K562 (cell line): ENCODE results near the gene POLD4. TPM values are rescaled to one million over a fixed set of nuclear protein-coding genes. Genes with fewer than 3 reads are reported as not detected.
A peak's percentile ranks its signal among the peaks of the same experiment; 100 is the strongest.

Source experiments
- BACH1 ChIP-seq: fragments of 200-800 bp; sonication (Bioruptor generic); IDR thresholded peaks from 2 replicates; pipeline ENCODE4 v1.6.1; 2016; ENCODE audit warnings: missing genetic modification characterization, missing compliant biosample characterization
- BCOR ChIP-seq: fragments of 450-650 bp; IDR thresholded peaks from 2 replicates; pipeline ENCODE4 v1.6.1; 2016
- DIDO1 ChIP-seq: fragments of 450-650 bp; IDR thresholded peaks from 2 replicates; pipeline ENCODE4 v1.6.1; 2016; ENCODE audit warnings: low read depth, missing biosample characterization, missing genetic modification characterization
- EZH2 ChIP-seq: IDR thresholded peaks from 2 replicates; pipeline ENCODE4 v1.6.1; 2012; ENCODE audit warnings: low read depth, mild to moderate bottlenecking, inconsistent platforms, low read length, borderline replicate concordance
- GABPA ChIP-seq: fragments of 200-800 bp; sonication (Bioruptor generic); conservative IDR thresholded peaks from 2 replicates; pipeline ENCODE4 v1.6.1; 2016; ENCODE audit warnings: low read depth, missing genetic modification characterization, missing compliant biosample characterization
- HMGN3 ChIP-seq: IDR thresholded peaks from 2 replicates; pipeline ENCODE4 v1.6.1; 2011; ENCODE audit warnings: borderline replicate concordance, low read depth, mild to moderate bottlenecking, mixed read lengths, low read length; ENCODE audit not compliant: insufficient read length; ENCODE audit errors: extremely low read depth
- IFI16 ChIP-seq: fragments of 250-450 bp; sonication (Bioruptor Pico); IDR thresholded peaks from 2 replicates; pipeline ENCODE4 v2.1.2; 2022; ENCODE audit warnings: mild to moderate bottlenecking, inconsistent platforms
- JUN ChIP-seq, 2 experiments: sonication (generic) in 1 of 2; formaldehyde crosslinking in 1 of 2; IDR thresholded peaks; 2 replicates each; pipeline versions ENCODE4 v1.6.1 to v1.8.0; 2012 to 2022; ENCODE audit warnings: borderline replicate concordance in 2 of 2, mild to moderate bottlenecking in 2 of 2, improper control_type of control experiment in 1 of 2, low read depth in 1 of 2, low read length in 1 of 2, missing genetic modification reagents in 1 of 2
- KAT7 ChIP-seq: sonication (generic); formaldehyde crosslinking; IDR thresholded peaks from 2 replicates; pipeline ENCODE4 v1.8.0; 2022; ENCODE audit warnings: missing genetic modification reagents, mild to moderate bottlenecking, borderline replicate concordance
- NR1H2 ChIP-seq: sonication (generic); formaldehyde crosslinking; IDR thresholded peaks from 2 replicates; pipeline ENCODE4 v1.4.0; 2020; ENCODE audit warnings: mild to moderate bottlenecking, missing genetic modification reagents
- RB1 ChIP-seq: fragments of 450-650 bp; IDR thresholded peaks from 2 replicates; pipeline ENCODE4 v1.6.1; 2017; ENCODE audit warnings: low read depth, mild to moderate bottlenecking
- SMC3 ChIP-seq: conservative IDR thresholded peaks from 2 replicates; pipeline ENCODE4 v1.6.1; 2011; ENCODE audit warnings: low read depth, low read length, improper control_type of control experiment; ENCODE audit not compliant: insufficient read depth
- SUPT5H ChIP-seq: fragments of 450-650 bp; IDR thresholded peaks from 2 replicates; pipeline ENCODE4 v1.6.1; 2016
- TAF1 ChIP-seq: IDR thresholded peaks from 2 replicates; pipeline ENCODE4 v1.6.1; 2011; ENCODE audit warnings: mild to moderate bottlenecking, low read length, moderate library complexity; ENCODE audit not compliant: insufficient read depth, control insufficient read depth, severe bottlenecking; ENCODE audit errors: extremely low read depth
- TCFL5 ChIP-seq: fragments of 250-450 bp; sonication (Bioruptor Pico); conservative IDR thresholded peaks from 2 replicates; pipeline ENCODE4 v1.6.1; 2021; ENCODE audit warnings: mild to moderate bottlenecking, moderate library complexity, matching md5 sums
- TRIM28 ChIP-seq: fragments of 450-650 bp; IDR thresholded peaks from 2 replicates; pipeline ENCODE4 v1.6.1; 2017
- ZFX ChIP-seq: sonication (generic); formaldehyde crosslinking; IDR thresholded peaks from 2 replicates; pipeline ENCODE4 v1.8.0; 2022; ENCODE audit warnings: mild to moderate bottlenecking, missing genetic modification reagents, moderate library complexity
- ZKSCAN1 ChIP-seq: fragments of 150-350 bp; IDR thresholded peaks from 2 replicates; pipeline ENCODE4 v1.6.1; 2016; ENCODE audit warnings: low read depth, low read length
- polyA plus RNA-seq, 8 experiments: library from polyadenylated mRNA; depleted of rRNA in 4 of 8; stranded (reverse) in 5 of 8; unstranded in 3 of 8; fragments of >200 nt; fragmentation: Nextera tagmentation in 2 of 8; fragmentation: Illumina TruSeq in 1 of 8; extraction: Ambion mirVana in 2 of 8; extraction: Trizol in 1 of 8; gene quantifications; 2 replicates each; pipeline versions ENCODE4 v1.2.1 to v1.2.3, GENCODE V29; 2011 to 2014; ENCODE audit warnings: inconsistent platforms in 1 of 8, missing spikeins in 1 of 8
- total RNA-seq, 7 experiments: library from RNA; depleted of rRNA in 6 of 7; stranded (reverse); fragments of >200 nt in 6 of 7; fragmentation: Illumina TruSeq in 2 of 7; extraction: Trizol in 2 of 7; gene quantifications; 2 replicates each; pipeline versions ENCODE4 v1.2.1 to v1.2.3, GENCODE V29; 2011 to 2021; ENCODE audit warnings: low replicate concordance in 1 of 7
- TF ChIP-seq, protein P1 (sequence below): fragments of 250-450 bp; sonication (Bioruptor Pico); IDR thresholded peaks from 2 replicates; pipeline ENCODE4 v1.8.0; 2022; ENCODE audit warnings: inconsistent platforms
- TF ChIP-seq, protein P2 (sequence below): fragments of 450-650 bp; IDR thresholded peaks from 2 replicates; pipeline ENCODE4 v1.6.1; 2017; ENCODE audit warnings: antibody characterized with exemption, mild to moderate bottlenecking
- TF ChIP-seq, protein P3 (sequence below): fragments of 200-800 bp; sonication (Bioruptor generic); IDR thresholded peaks from 2 replicates; pipeline ENCODE4 v1.6.1; 2017; ENCODE audit warnings: missing genetic modification characterization, missing compliant biosample characterization

Gene POLD4
- total and polyA plus RNA-seq, 9 of the 15 experiments (the other 6 are each of a cell fraction or from before 2014, with no cell fraction given): 5.8 to 64.5 (median 18.3) TPM

DNA sequence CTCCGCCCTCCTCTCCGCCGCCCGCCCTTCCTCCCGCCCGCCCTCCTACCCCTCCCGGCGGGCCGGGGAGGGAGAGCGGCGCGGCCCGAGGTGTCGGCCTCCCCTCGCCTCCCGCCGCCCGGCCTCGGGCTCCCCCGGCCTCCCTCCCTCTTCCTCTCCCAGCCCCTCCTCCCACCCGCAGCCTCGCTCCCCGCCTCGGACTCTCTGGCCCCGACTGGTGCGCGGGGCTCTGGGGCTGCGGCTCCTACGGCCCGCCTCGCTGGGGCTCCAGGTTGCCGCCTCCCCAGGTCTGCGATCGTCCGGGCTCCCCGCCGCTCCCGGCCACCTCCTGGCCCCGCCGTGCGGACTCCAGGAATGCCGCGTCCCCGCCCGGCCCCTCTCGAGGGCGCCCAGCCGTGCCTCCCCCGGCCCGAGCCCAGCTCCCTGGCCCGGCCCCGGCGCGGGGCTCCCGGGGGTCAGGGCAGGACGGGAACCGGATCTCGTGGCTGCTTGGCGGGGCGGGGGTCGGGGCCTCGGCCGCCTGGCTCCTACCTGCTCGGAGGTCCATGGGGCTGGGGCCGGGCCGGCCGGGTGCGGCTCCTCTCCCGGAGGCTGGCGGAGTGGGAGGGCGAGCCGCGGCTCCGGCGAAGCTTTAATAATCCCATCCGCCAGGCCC lies 19.8 kb upstream of the POLD4 start, which contains the start of gene CLCF1 (continued):
- TF ChIP-seq, protein P1, sequence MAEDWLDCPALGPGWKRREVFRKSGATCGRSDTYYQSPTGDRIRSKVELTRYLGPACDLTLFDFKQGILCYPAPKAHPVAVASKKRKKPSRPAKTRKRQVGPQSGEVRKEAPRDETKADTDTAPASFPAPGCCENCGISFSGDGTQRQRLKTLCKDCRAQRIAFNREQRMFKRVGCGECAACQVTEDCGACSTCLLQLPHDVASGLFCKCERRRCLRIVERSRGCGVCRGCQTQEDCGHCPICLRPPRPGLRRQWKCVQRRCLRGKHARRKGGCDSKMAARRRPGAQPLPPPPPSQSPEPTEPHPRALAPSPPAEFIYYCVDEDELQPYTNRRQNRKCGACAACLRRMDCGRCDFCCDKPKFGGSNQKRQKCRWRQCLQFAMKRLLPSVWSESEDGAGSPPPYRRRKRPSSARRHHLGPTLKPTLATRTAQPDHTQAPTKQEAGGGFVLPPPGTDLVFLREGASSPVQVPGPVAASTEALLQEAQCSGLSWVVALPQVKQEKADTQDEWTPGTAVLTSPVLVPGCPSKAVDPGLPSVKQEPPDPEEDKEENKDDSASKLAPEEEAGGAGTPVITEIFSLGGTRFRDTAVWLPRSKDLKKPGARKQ: no peak
- peak; percentile 34 for TF ChIP-seq TAF1
- TF ChIP-seq JUN (IDR thresholded peaks at IDR 0.05; ENCODE audit: borderline replicate concordance, low read depth, low read length): no peak
- no peak for TF ChIP-seq JUN (CRISPR knock-in tag; IDR thresholded peaks at IDR 0.05; ENCODE audit: borderline replicate concordance)
- no peak for TF ChIP-seq DIDO1 (tag)
- no peak for TF ChIP-seq EZH2
- no peak for TF ChIP-seq SUPT5H
- TF ChIP-seq SMC3: no peak
- TF ChIP-seq NR1H2: no peak; the same call in 1 of the 2 replicates
- no peak for TF ChIP-seq ZKSCAN1
- no peak for TF ChIP-seq TCFL5 (CRISPR knock-in tag)
- TF ChIP-seq KAT7: no peak
- TF ChIP-seq RB1: 0 out of 2 replicates have a peak, but pooled peaks have one; percentile 25
- TF ChIP-seq IFI16 (CRISPR knock-in tag): no peak
- TF ChIP-seq BACH1: no peak
- no peak for TF ChIP-seq BCOR
- TF ChIP-seq HMGN3: peak; percentile 47
- TF ChIP-seq ZFX (CRISPR knock-in tag): peak; percentile 67
- no peak for TF ChIP-seq GABPA (tag)
- TF ChIP-seq, protein P2, sequence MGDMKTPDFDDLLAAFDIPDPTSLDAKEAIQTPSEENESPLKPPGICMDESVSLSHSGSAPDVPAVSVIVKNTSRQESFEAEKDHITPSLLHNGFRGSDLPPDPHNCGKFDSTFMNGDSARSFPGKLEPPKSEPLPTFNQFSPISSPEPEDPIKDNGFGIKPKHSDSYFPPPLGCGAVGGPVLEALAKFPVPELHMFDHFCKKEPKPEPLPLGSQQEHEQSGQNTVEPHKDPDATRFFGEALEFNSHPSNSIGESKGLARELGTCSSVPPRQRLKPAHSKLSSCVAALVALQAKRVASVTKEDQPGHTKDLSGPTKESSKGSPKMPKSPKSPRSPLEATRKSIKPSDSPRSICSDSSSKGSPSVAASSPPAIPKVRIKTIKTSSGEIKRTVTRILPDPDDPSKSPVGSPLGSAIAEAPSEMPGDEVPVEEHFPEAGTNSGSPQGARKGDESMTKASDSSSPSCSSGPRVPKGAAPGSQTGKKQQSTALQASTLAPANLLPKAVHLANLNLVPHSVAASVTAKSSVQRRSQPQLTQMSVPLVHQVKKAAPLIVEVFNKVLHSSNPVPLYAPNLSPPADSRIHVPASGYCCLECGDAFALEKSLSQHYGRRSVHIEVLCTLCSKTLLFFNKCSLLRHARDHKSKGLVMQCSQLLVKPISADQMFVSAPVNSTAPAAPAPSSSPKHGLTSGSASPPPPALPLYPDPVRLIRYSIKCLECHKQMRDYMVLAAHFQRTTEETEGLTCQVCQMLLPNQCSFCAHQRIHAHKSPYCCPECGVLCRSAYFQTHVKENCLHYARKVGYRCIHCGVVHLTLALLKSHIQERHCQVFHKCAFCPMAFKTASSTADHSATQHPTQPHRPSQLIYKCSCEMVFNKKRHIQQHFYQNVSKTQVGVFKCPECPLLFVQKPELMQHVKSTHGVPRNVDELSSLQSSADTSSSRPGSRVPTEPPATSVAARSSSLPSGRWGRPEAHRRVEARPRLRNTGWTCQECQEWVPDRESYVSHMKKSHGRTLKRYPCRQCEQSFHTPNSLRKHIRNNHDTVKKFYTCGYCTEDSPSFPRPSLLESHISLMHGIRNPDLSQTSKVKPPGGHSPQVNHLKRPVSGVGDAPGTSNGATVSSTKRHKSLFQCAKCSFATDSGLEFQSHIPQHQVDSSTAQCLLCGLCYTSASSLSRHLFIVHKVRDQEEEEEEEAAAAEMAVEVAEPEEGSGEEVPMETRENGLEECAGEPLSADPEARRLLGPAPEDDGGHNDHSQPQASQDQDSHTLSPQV: no peak
- no peak for TF ChIP-seq TRIM28
- TF ChIP-seq, protein P3, sequence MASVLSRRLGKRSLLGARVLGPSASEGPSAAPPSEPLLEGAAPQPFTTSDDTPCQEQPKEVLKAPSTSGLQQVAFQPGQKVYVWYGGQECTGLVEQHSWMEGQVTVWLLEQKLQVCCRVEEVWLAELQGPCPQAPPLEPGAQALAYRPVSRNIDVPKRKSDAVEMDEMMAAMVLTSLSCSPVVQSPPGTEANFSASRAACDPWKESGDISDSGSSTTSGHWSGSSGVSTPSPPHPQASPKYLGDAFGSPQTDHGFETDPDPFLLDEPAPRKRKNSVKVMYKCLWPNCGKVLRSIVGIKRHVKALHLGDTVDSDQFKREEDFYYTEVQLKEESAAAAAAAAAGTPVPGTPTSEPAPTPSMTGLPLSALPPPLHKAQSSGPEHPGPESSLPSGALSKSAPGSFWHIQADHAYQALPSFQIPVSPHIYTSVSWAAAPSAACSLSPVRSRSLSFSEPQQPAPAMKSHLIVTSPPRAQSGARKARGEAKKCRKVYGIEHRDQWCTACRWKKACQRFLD (CRISPR knock-in tag): peak; percentile 48
